IPS-18a (cell line): ENCODE measurements around the gene ITPKB.

Experiments
- H3K27ac ChIP-seq: one replicate; pipeline ENCODE4 v1.5.1; 2013; ENCODE audit warnings: low read length
- H3K27me3 ChIP-seq: one replicate; pipeline ENCODE4 v1.6.1; 2013; ENCODE audit warnings: mild to moderate bottlenecking, low read length; ENCODE audit not compliant: control insufficient read depth, insufficient read depth
- H3K36me3 ChIP-seq: one replicate; pipeline ENCODE4 v1.6.1; 2013; ENCODE audit warnings: low read depth, low read length; ENCODE audit not compliant: control insufficient read depth
- H3K4me1 ChIP-seq: one replicate; pipeline ENCODE4 v1.6.1; 2013; ENCODE audit warnings: low read depth, low read length; ENCODE audit not compliant: control insufficient read depth
- H3K4me3 ChIP-seq: one replicate; pipeline ENCODE4 v1.5.1; 2013; ENCODE audit warnings: low read length
- H3K9ac ChIP-seq: one replicate; pipeline ENCODE4 v1.6.1; 2013; ENCODE audit warnings: mild to moderate bottlenecking, low read length, moderate library complexity
- H3K9me3 ChIP-seq: one replicate; pipeline ENCODE4 v1.6.1; 2013; ENCODE audit warnings: low read depth, low read length; ENCODE audit not compliant: control insufficient read depth

The ITPKB gene

GRCh38 chr1:226588484-226588883 lies 150.6 kb downstream of the ITPKB start:
- H3K4me1 ChIP-seq: no peaks in the 10 kb centered on the region
- no peaks in the 10 kb centered on the region for H3K9me3 ChIP-seq
- H3K27ac ChIP-seq: no peak overlapping the region
- no peak overlapping the region for H3K9ac ChIP-seq
- no peaks in the 10 kb centered on the region for H3K27me3 ChIP-seq
- H3K36me3 ChIP-seq: no peaks in the 10 kb centered on the region
- no peak overlapping the region for H3K4me3 ChIP-seq

- no peak overlapping the region for H3K27ac ChIP-seq
- no peaks in the 10 kb centered on the region for H3K4me1 ChIP-seq
- H3K27me3 ChIP-seq: no peaks in the 10 kb centered on the region
- H3K9me3 ChIP-seq: no peaks in the 10 kb centered on the region
- H3K4me3 ChIP-seq: no peak overlapping the region
- H3K36me3 ChIP-seq: no peaks in the 10 kb centered on the region
- no peak overlapping the region for H3K9ac ChIP-seq
Observed at GRCh38 chr1:226586650-226587422, 152.2 kb downstream of the ITPKB start.

GRCh38 chr1:226586116-226586515 lies 153.0 kb downstream of the ITPKB start:
- Histone ChIP-seq H3K4me3 (no peak overlapping the region), H3K4me1 (no peaks in the 10 kb centered on the region), H3K9me3 (no peaks in the 10 kb centered on the region), H3K9ac (no peak overlapping the region), H3K27me3 (no peaks in the 10 kb centered on the region), H3K27ac (no peak overlapping the region), H3K36me3 (no peaks in the 10 kb centered on the region)

- Histone ChIP-seq H3K27ac (no peak overlapping the region), H3K9ac (no peak overlapping the region), H3K4me3 (no peak overlapping the region), H3K36me3 (no peaks in the 10 kb centered on the region), H3K9me3 (no peaks in the 10 kb centered on the region), H3K27me3 (no peaks in the 10 kb centered on the region), H3K4me1 (no peaks in the 10 kb centered on the region)
Observed at GRCh38 chr1:226584164-226584563, 154.9 kb downstream of the ITPKB start.

GRCh38 chr1:226582966-226583365 lies 156.1 kb downstream of the ITPKB start:
- H3K9ac ChIP-seq: no peak overlapping the region
- no peaks in the 10 kb centered on the region for H3K4me1 ChIP-seq
- no peaks in the 10 kb centered on the region for H3K36me3 ChIP-seq
- no peaks in the 10 kb centered on the region for H3K9me3 ChIP-seq
- no peak overlapping the region for H3K27ac ChIP-seq
- no peaks in the 10 kb centered on the region for H3K27me3 ChIP-seq
- H3K4me3 ChIP-seq: no peak overlapping the region
